ENCODE results near the gene OR5L2. TPM values are rescaled to one million over a fixed set of nuclear protein-coding genes. Genes with fewer than 3 reads are reported as not detected.
"Not testable (repeated sequence)": the region's sequence is repeated elsewhere in the genome, so short reads cannot be mapped to it uniquely, and the experiment has no call there.

The OR5L2 gene
- not detected in 2 replicates for total RNA-seq

GRCh38 chr11:55826919-55827318, at the start of gene OR5L2:
OR5L2 (plus strand) TSS chr11:55827219; CDS start chr11:55827219, 0 bp downstream.
- intact Hi-C loops (cut with micrococcal nuclease): no loop called here

GRCh38 chr11:55791606-55792005, 35.4 kb upstream of the OR5L2 start:
- intact Hi-C loops (cut with micrococcal nuclease): no loop called here

- intact Hi-C loops (cut with micrococcal nuclease): no loop called here
Measured at GRCh38 chr11:55793321-55793720, 33.7 kb upstream of the OR5L2 start.

GRCh38 chr11:55795256-55795655, 31.8 kb upstream of the OR5L2 start, which contains the start of gene OR5D14:
OR5D14 (plus strand) TSS chr11:55795556; CDS start chr11:55795556, 0 bp downstream.
- intact Hi-C loops (cut with micrococcal nuclease): no loop called here

GRCh38 chr11:55806248-55806647, 20.8 kb upstream of the OR5L2 start:
- intact Hi-C loops (cut with micrococcal nuclease): no loop called here

- intact Hi-C loops (cut with micrococcal nuclease): no loop called here
Measured at GRCh38 chr11:55811067-55811466, 16.0 kb upstream of the OR5L2 start, which contains the start of gene OR5L1. OR5L1 (plus strand) TSS chr11:55811367; CDS start chr11:55811467, 100 bp downstream.

GRCh38 chr11:55819330-55819729, 7.7 kb upstream of the OR5L2 start, which contains the start of gene OR5D18:
OR5D18 (plus strand) TSS chr11:55819630; CDS start chr11:55819630, 0 bp downstream.
- intact Hi-C loops (cut with micrococcal nuclease): no loop called here

GRCh38 chr11:55838452-55838851, 11.4 kb downstream of the OR5L2 start, which contains the start of gene OR5D16:
OR5D16 (plus strand) TSS chr11:55838752; CDS start chr11:55838752, 0 bp downstream.
- intact Hi-C loops (cut with micrococcal nuclease): no loop called here

- intact Hi-C loops (cut with micrococcal nuclease): no loop called here
Measured at GRCh38 chr11:55847453-55847852, 20.4 kb downstream of the OR5L2 start.

GRCh38 chr11:55849037-55849436, 22.0 kb downstream of the OR5L2 start:
- intact Hi-C loops (cut with micrococcal nuclease): no loop called here

GRCh38 chr11:55852141-55852540, 25.1 kb downstream of the OR5L2 start:
- intact Hi-C loops (cut with micrococcal nuclease): no loop called here

GRCh38 chr11:55854704-55855103, 27.7 kb downstream of the OR5L2 start:
- intact Hi-C loops (cut with micrococcal nuclease): no loop called here

GRCh38 chr11:55867354-55867753, 40.3 kb downstream of the OR5L2 start:
- intact Hi-C loops (cut with micrococcal nuclease): not testable (repeated sequence)

GRCh38 chr11:55872731-55873130, 45.7 kb downstream of the OR5L2 start:
- intact Hi-C loops (cut with micrococcal nuclease): not testable (repeated sequence)

GRCh38 chr11:55873146-55873545, 46.1 kb downstream of the OR5L2 start:
- intact Hi-C loops (cut with micrococcal nuclease): not testable (repeated sequence)

Other genes with a start within 250 kb of the OR5L2 start
- gene OR4C11, start 219.6 kb upstream of the OR5L2 start, total RNA-seq: not detected in 2 replicates
- not detected in 2 replicates for gene OR4P4, start 192.1 kb upstream of the OR5L2 start, total RNA-seq
- not detected in 2 replicates for gene OR4S2, start 178.9 kb upstream of the OR5L2 start, total RNA-seq
- gene OR4C6, start 165.0 kb upstream of the OR5L2 start, total RNA-seq: not detected in 2 replicates
- not detected in 2 replicates for gene OR5D13, start 53.8 kb upstream of the OR5L2 start, total RNA-seq
- gene OR5D14, start 31.7 kb upstream of the OR5L2 start, total RNA-seq: not detected in 2 replicates
- gene OR5L1, start 15.9 kb upstream of the OR5L2 start, total RNA-seq: not detected in 2 replicates
- gene OR5D18, start 7.6 kb upstream of the OR5L2 start, total RNA-seq: not detected in 2 replicates
- not detected in 2 replicates for gene OR5D16, start 11.5 kb downstream of the OR5L2 start, total RNA-seq
- gene TRIM51, start 56.1 kb downstream of the OR5L2 start, total RNA-seq: not detected in 2 replicates
- not detected in 2 replicates for gene OR5W2, start 87.4 kb downstream of the OR5L2 start, total RNA-seq
- gene OR5I1, start 109.2 kb downstream of the OR5L2 start, total RNA-seq: not detected in 2 replicates
- gene OR10AG1, start 142.7 kb downstream of the OR5L2 start, total RNA-seq: not detected in 2 replicates
- not detected in 2 replicates for gene OR5F1, start 167.4 kb downstream of the OR5L2 start, total RNA-seq
- not detected in 2 replicates for gene OR5AS1, start 200.4 kb downstream of the OR5L2 start, total RNA-seq

All from T-helper 2 cell treated with Interferon-gamma antibody and Interleukin-4, amounts not matched to agents 100 ng/mL and 5 ng/mL, for 36 hours (primary cell).